H7 (cell line): Measurements from ENCODE around the gene SDK2. TPM values are rescaled to one million over a fixed set of nuclear protein-coding genes. Genes with fewer than 3 reads are reported as not detected.

Source experiments
- DNase-seq: peaks from one replicate; pipeline ENCODE4 v3.0.0; 2012
- H3K27me3 ChIP-seq: 2 replicates; pipeline ENCODE4 v1.6.0; 2011; ENCODE audit warnings: mild to moderate bottlenecking, low read length; ENCODE audit not compliant: control insufficient read depth, insufficient read depth
- H3K36me3 ChIP-seq: replicated peaks from 2 replicates; pipeline ENCODE4 v1.5.1; 2011; ENCODE audit warnings: low read length; ENCODE audit not compliant: control insufficient read depth, insufficient read depth
- H3K4me3 ChIP-seq: 2 replicates; pipeline ENCODE4 v1.5.1; 2011; ENCODE audit warnings: low read depth, mild to moderate bottlenecking, control low read depth, low read length, moderate library complexity; ENCODE audit not compliant: insufficient read depth
- total RNA-seq: library from RNA; depleted of rRNA; stranded (reverse); fragments of >200 nt; shearing (Covaris generic); gene quantifications from 2 replicates; pipeline ENCODE4 v1.2.3, GENCODE V29; 2014

The SDK2 gene
- total RNA-seq, 1 experiment from 2014 or later: 12.1 TPM

DNA sequence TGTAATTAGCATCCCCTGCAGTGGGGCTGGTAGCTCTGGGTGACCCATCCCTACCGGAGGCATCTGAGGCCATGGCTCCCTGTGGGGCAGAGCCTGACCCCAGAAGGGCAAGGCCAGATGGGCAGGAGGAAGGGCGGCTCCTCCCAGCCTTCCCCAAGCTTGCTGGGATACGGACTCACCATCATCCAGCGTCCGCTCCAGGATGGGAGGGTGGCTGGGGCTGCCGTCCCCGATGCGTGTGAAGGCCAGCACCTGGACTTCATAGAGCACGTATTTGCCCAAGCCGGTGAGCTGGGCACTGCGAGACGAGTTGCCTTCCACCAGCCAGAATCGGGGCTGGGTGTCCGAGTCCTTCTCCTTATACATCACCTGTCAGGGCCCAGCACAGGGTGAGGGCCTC, 250.9 kb downstream of the SDK2 start:
- Histone ChIP-seq H3K27me3 (no peaks in the 10 kb centered on the region), H3K4me3 (no peak overlapping the region), H3K36me3 (no peaks in the 10 kb centered on the region)
- DNase-seq: peak; percentile 32

DNA sequence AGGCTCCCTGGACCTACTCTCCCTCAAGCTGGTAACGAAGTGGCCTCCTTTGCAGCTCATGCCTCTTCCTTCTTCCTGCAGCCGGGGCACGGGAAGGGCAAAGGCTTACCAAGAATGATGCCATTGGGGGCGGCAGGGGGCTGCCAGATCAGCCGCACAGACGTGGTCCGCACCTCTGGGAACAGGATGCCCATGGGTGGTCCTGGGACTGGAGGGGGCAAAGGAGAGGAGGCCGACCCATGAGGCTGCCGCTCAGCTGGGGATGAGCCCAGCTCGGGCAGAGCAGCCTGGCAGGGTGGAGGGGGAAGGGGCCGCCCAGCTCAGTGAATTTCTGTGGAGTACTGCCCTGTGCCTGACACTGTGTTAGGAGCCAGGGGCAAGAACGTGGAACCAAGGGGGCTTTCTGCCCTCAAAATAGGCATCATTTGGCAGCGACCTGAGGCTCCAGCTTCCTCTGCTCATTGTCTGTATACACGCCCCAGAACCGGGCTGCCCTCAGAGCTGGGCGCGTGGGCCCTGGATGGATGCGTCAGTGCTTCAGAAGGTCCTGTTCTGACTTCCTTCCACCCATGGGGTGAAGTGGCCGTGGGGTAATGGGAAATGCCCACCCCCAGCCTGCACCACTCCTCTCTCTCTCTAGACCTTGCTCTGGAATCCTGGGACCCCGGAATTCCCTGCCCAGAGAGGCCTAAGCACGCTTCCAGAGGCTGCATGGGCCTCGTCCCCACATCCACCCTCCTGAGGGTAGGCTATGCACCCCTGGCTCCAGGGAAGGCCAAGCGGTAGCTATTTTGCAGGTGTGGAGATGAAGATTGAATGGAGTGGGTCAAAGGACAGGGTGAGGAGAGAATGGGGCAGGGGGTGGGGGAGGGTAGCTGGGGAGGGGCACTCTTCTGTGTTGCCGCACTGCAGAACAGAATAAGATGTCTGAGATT, 252.6 kb downstream of the SDK2 start:
- no peaks in the 10 kb centered on the region for H3K36me3 ChIP-seq
- H3K4me3 ChIP-seq: no peak overlapping the region
- H3K27me3 ChIP-seq: no peaks in the 10 kb centered on the region
- DNase-seq: peak; percentile 27

DNA sequence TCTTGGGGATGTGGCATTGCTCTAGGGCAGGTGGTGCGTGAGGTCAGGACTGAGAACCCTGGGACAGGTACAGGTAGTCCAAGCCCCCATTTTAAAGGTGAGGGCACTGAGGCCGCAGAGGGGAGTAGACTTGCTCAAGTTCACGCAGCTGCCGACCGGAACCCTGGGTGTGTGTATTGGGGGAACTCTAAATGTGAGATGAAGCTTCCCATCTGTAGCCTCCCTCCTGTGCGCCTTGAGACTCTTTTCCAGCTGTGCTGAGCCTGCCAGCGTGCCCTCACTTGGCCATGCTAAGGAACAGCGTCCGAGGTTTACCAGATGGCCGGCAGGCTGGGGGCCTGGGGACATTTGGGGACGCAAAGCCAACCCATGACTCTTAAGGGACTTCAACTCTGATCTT, 253.4 kb downstream of the SDK2 start:
- no peak overlapping the region for H3K4me3 ChIP-seq
- H3K27me3 ChIP-seq: no peaks in the 10 kb centered on the region
- no peaks in the 10 kb centered on the region for H3K36me3 ChIP-seq
- peak; percentile 23 for DNase-seq

DNA sequence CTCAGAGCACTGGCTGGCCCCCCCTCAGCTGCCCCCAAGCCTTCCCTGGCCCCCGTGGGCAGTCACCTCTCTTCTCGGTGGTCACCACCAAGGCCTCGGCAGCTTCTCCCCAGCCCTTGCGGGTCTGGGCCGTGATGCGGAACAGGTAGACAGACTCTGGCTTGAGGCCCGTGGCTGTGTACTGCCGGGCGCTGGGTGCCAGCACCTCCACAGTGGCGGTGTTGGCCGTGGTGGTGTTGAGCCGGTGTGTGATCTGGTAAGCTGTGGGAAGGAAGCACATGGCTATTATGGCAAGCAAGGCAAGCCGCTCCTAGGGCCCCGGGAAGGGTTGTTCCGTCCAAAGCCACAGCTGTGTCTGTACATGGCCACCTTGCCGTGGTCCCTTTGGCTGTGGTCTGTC, 254.0 kb downstream of the SDK2 start:
- H3K27me3 ChIP-seq: no peaks in the 10 kb centered on the region
- DNase-seq: peak; percentile 19

DNA sequence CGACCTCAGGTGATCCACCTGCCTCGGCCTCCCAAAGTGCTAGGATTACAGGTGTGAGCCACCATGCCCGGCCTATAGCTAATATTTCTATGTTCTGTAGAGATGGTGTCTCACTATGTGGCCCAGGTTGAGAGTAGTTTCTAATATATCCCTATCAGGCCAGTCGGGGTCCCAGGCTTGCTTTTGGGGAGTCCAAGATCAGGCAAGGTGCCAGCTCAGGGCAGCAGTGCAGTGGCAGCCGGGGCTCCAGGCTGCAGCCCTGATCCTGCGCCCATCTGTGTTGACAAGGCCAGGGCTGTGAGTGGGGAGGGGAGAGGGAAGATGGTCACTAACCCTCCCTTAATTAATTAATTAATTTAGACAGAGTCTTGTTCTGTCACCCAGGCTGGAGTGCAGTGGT, 254.8 kb downstream of the SDK2 start:
- no peak overlapping the region for H3K4me3 ChIP-seq
- no peaks in the 10 kb centered on the region for H3K36me3 ChIP-seq
- no peaks in the 10 kb centered on the region for H3K27me3 ChIP-seq
- DNase-seq: no peak

More for the DNA sequence above, 254.0 kb downstream of the SDK2 start:
- Histone ChIP-seq H3K4me3 (no peak overlapping the region), H3K36me3 (no peaks in the 10 kb centered on the region)

DNA sequence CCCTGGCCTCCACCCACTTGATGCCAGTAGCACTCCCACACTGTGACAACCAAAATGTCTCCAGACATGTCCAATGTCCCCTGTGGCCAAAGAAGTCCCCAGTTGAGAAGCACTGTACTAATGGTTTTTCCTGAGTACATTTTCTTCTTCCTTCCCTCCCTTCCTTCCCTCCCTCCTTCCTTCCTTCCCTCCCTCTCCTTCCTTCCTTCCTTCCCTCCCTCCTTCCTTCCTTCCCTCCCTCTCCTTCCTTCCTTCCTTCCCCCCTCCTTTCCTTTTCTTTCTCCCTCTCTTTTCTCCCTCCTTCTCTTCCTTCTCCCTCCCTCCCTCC, 255.7 kb downstream of the SDK2 start:
- no peak for DNase-seq
- H3K4me3 ChIP-seq: no peak overlapping the region
- no peaks in the 10 kb centered on the region for H3K27me3 ChIP-seq
- no peaks in the 10 kb centered on the region for H3K36me3 ChIP-seq

DNA sequence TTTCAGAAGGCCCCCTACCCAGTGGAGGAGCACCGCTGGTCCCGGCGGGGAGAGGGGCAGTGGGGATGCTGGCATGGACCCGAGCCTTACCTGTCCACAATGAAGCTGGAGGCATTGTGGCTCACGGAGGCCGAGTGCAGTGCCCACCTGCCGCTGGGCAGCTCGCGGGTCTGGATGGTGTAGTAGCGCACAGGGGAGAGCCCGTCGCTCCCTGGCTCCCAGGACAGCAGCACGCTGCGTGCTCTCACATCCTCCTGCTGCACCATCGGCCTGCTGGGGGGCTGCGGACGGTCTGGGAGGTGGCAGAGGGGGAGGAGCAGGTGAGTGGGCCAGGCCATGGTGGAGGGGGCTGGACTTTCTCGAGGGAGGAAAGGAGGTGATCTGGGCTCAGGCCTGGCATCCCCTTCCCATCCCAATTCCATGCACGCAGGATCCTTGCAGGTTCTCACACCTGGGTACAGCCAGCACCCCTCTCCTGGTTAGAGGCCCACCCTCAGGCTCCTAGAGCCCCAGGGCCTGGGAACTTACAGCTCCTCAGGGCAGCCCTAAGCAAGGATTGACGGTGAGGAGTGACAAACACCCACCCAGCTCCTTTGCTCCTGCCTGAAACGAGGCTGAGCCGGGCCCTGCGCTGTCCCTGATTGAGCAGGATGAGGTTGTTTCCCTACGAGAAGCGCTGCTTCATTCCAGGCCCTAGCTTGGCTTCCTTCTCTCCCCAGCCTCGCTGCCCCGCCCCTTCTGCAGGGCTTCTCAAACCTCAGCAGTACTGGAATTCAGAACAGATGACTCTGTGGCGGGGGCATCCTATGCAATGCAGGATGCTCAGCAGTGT, 256.3 kb downstream of the SDK2 start:
- Histone ChIP-seq H3K36me3 (no peaks in the 10 kb centered on the region), H3K27me3 (no peaks in the 10 kb centered on the region), H3K4me3 (no peak overlapping the region)
- DNase-seq: peak; percentile 54

DNA sequence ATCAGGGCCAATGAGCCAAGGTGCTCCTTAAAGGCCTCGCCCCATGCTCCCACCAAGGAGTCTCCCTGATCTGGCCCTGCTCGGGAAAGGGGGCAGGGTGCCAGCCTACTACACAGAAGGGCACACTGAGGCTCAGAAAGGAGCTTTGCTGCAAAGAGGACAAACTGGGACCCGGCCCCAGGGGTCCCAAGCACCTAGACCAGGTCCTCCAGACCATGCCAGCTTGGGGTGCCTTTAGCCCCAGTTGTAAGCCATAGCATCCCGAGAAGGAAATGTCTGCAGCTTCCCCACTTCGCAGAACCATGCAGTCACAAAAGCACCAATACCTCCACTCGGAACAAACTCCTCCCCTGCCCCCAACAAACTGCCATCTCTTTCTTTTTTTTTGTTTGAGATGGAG, 257.7 kb downstream of the SDK2 start:
- peak; percentile 19 for DNase-seq
- no peaks in the 10 kb centered on the region for H3K36me3 ChIP-seq

DNA sequence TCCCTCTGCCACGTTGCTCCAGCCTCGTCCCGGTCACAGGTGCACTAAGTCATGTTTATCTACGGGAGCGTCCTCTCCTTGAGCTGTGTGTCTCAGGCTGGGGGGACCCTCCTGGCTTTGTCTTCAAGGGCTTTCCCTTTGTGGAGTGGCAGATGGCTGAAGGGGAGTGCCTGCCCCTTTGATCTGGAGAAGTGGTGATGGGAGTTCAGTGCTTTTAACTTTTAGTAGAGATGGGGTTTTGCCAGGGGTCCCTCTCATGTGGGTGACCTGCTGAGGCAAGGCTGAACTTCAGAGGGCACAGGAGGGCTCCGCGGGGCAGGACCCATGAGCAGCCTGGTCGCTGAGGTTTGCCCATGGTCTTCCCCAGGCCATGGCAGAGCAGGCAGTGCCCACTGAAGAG, 259.3 kb downstream of the SDK2 start:
- H3K36me3 ChIP-seq: no peaks in the 10 kb centered on the region
- no peaks in the 10 kb centered on the region for H3K27me3 ChIP-seq
- no peak for DNase-seq
- no peak overlapping the region for H3K4me3 ChIP-seq

More for the DNA sequence above, 257.7 kb downstream of the SDK2 start:
- H3K4me3 ChIP-seq: no peak overlapping the region
- H3K27me3 ChIP-seq: no peaks in the 10 kb centered on the region

DNA sequence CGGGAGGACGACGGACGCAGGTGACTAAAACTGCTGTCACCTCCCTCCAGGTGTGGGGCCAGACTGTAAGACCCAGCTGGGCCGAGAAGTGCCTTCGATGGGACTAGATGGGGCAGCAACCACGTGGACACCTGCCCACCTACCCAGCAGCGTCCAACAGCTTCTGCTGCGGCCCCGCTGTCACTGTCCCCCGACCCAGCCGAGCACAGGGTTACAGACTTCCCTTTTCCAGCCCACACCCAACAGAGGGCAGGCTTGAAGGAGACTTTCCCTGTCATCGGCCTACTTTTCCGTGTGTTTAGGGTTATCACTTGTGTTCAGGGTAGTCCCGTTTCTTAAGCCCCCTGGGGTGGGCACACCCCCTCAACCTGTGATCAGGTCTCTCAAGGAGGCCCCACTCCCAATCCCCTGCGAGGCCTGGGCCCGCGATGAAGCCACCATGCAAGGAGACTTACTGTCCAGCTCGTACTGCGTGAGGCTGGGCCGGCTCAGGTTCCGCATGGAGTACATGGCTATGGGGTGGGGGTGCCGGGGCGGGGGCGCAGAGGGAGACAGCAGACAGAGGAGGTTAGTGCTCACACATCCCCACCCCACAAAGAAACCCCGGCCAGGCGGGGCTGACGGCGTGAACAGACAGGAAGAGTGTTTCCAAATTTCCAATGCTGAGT, 263.7 kb downstream of the SDK2 start:
- Histone ChIP-seq H3K36me3 (no peaks in the 10 kb centered on the region), H3K27me3 (no peaks in the 10 kb centered on the region), H3K4me3 (no peak overlapping the region)
- DNase-seq: no peak

DNA sequence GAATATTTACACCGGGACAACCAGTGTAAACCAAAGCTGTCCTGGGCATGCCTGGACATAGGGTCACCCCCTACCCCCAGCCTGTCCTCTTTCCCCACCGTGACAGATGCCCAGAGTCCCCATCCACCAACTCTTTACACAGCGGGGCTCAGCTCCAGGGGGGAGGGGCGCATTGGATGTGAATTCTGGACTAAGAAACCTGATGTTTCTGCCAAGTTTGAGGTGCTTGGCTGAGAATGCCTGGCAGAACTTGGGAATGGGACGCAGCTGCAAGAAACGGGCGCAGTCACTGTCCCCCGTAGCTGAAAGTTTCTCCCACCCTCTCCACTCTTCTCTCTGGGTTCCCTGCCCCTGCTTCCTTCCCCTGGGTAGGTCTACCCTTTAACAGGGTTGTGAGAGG, 264.4 kb downstream of the SDK2 start:
- Histone ChIP-seq H3K36me3 (no peaks in the 10 kb centered on the region), H3K4me3 (no peak overlapping the region), H3K27me3 (no peaks in the 10 kb centered on the region)
- DNase-seq: no peak

DNA sequence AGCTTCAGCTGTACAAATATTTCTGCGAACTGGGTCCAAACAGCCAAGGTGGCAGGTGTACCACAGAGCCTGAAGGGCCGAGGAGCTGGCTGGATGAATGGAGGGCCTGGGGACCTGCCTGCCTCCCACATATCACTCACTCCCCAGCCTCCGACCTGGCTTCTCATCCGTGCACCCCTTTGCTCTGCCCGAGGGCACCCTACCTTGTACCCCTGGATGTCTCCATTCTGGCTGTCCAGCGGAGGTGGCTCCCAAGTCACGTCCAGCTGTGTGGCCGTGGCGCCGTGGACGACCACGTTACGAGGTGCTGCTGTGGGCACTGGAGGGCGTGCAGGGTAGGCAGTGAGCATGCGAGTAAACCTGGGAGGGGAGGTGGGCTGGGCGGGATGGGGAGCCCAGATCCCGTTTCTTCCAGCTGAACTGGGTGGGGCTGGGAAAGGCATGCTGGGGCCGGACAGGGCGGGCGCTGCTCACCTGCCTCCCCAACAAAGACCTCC, 265.2 kb downstream of the SDK2 start:
- no peaks in the 10 kb centered on the region for H3K27me3 ChIP-seq
- H3K4me3 ChIP-seq: no peak overlapping the region
- DNase-seq: no peak
- H3K36me3 ChIP-seq: no peaks in the 10 kb centered on the region

DNA sequence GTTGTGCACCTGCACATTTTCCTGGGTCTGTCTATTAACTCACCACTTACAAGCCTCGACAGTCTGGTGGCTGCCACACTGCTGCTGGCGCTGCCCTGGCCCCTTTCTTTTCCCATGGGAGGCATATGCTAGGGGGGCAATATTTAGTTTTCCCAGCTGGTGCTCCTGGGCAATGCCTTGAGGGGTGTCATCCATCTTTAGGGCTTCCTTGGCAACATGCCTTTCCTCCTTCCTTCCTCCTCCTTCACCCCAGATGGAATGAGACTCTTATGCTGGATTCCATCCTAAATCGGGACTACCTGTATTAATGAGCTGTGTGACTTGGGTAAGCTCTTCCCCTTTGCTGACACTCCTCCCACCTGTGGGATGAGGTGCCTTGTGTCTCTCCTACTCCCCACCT, 267.6 kb downstream of the SDK2 start:
- no peak for DNase-seq
- Histone ChIP-seq H3K36me3 (no peaks in the 10 kb centered on the region), H3K4me3 (no peak overlapping the region), H3K27me3 (no peaks in the 10 kb centered on the region)

DNA sequence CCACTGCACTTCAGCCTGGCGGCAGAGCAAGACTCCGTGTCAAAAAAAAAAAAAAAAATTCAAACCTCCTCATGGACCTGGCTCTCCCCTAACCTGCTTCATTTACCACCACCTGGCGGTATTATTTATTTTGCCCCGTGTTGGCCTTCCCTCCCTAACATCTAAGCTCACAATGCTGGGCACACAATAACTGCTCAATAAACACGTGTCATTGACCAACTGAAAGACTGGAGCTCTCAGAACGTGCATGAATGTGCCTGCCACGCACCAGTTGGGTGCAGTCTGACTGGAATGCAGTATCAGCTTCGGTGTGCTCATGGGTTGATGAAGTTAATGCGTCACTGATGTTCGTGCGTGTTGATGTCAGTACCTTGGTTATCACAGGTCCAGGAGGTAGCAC, 268.1 kb downstream of the SDK2 start:
- DNase-seq: no peak
- H3K36me3 ChIP-seq: no peaks in the 10 kb centered on the region
- no peaks in the 10 kb centered on the region for H3K27me3 ChIP-seq
- no peak overlapping the region for H3K4me3 ChIP-seq
